Left lung (tissue), 10 donors: ENCODE data around the gene PSMA5. TPM values are rescaled to one million over a fixed set of nuclear protein-coding genes. Genes with fewer than 3 reads are reported as not detected.
"Not testable (repeated sequence)": the region's sequence is repeated elsewhere in the genome, so short reads cannot be mapped to it uniquely, and the experiment has no call there.

Experiments
- ATAC-seq: fragments of 200-7000 bp; cut with Tn5 transposase; one replicate; pipeline ENCODE4 v1.9.1; 2020; ENCODE audit warnings: moderate library complexity
- DNase-seq, 4 donors: peaks; one replicate each; pipeline ENCODE4 v3.0.0-alpha.2; 2013 to 2020
- H3K27ac ChIP-seq, 2 donors: fragments of 200-600 bp; sonication (generic) in 1 of 2; one replicate each; pipeline versions ENCODE4 v1.5.0 to v1.8.0; 2020 to 2021
- H3K27me3 ChIP-seq, 2 donors: fragments of 200-600 bp; sonication (generic) in 1 of 2; one replicate each; pipeline versions ENCODE4 v1.5.0 to v1.8.0; 2020 to 2021
- H3K36me3 ChIP-seq, 2 donors: fragments of 200-600 bp; sonication (generic) in 1 of 2; one replicate each; pipeline versions ENCODE4 v1.5.0 to v1.8.0; 2020 to 2021
- H3K4me1 ChIP-seq, 2 donors: fragments of 200-600 bp; one replicate each; pipeline ENCODE4 v1.8.0; 2021
- H3K4me3 ChIP-seq, 2 donors: fragments of 200-600 bp; sonication (generic) in 1 of 2; one replicate each; pipeline versions ENCODE4 v1.5.0 to v1.8.0; 2020 to 2021; ENCODE audit warnings: mild to moderate bottlenecking in 1 of 2
- H3K9me3 ChIP-seq, 2 donors: fragments of 200-600 bp; sonication (generic) in 1 of 2; one replicate each; pipeline versions ENCODE4 v1.5.0 to v1.8.0; 2020 to 2021
- CTCF ChIP-seq, 2 donors: fragments of 200-600 bp; sonication (generic) in 1 of 2; IDR thresholded peaks; one replicate each; pipeline versions ENCODE4 v1.5.0 to v1.8.0; 2021; ENCODE audit warnings: antibody characterized with exemption in 2 of 2
- intact Hi-C, 2 donors: fragments of 100-400 bp; cut with DNase I; formaldehyde crosslinking; loops; one replicate each; pipeline versions ENCODE4 v1.11.2 to v1.14.2; 2022
- polyA plus RNA-seq, 6 donors: library from polyadenylated mRNA; unstranded; fragments of 120-200 nt; gene quantifications; one replicate each; pipeline ENCODE4 v1.2.1, GENCODE V29; 2013; ENCODE audit not compliant: insufficient read length in 6 of 6
- total RNA-seq, 2 donors: library from RNA; stranded (reverse); fragmentation: NEBNext Ultra II Directional; extraction: Animal tissue kit (Norgen Biotek cat#: 25700); gene quantifications; one replicate each; pipeline ENCODE4 v1.2.1, GENCODE V29; 2021
- donor health status: DM: no; HTN: yes; CAD: no.
- donor health status: DM: no; HTN: no; CAD: no.

Gene PSMA5
- total and polyA plus RNA-seq, 8 donors: 62.2 to 94.7 (median 88.3) TPM

GRCh38 chr1:109395602-109396512, 30.4 kb downstream of the PSMA5 start:
- no peak for TF ChIP-seq CTCF (IDR thresholded peaks at IDR 0.05)
- DNase-seq (no peak), ATAC-seq (peak; percentile 21)
- intact Hi-C loops: loop anchor here in 1 of 2 donors (5.0 kb wide), 1 partner anchor 119 kb away; no protein-coding TSS in a partner anchor
- H3K4me3 ChIP-seq: peak overlapping the region; percentile 50
- peak overlapping the region; percentile 28 to 86 for H3K27ac ChIP-seq
- H3K36me3 ChIP-seq: peaks cover 0 to 3% of the 10 kb centered on the region in 2 donors
- peaks cover 38 to 76% of the 10 kb centered on the region in 2 donors for H3K4me1 ChIP-seq
- H3K9me3 ChIP-seq: no peaks in the 10 kb centered on the region
- H3K27me3 ChIP-seq: no peaks in the 10 kb centered on the region

GRCh38 chr1:109395282-109395599, 31.0 kb downstream of the PSMA5 start:
- DNase-seq, ATAC-seq, H3K4me3 ChIP-seq, H3K36me3 ChIP-seq, H3K27me3 ChIP-seq, H3K9me3 ChIP-seq: not testable (repeated sequence)
- Histone ChIP-seq H3K4me1 (peaks cover 41 to 81% of the 10 kb centered on the region in 2 donors), H3K27ac (peak overlapping the region; percentile 84 to 86)
- intact Hi-C loops: loop anchor here in 1 of 2 donors (5.0 kb wide), 1 partner anchor 118 kb away; no protein-coding TSS in a partner anchor

- peaks cover 45 to 86% of the 10 kb centered on the region in 2 donors for H3K4me1 ChIP-seq
- H3K9me3 ChIP-seq: no peaks in the 10 kb centered on the region
- TF ChIP-seq CTCF (IDR thresholded peaks at IDR 0.05): no peak
- no peaks in the 10 kb centered on the region for H3K27me3 ChIP-seq
- H3K4me3 ChIP-seq: no peak overlapping the region
- DNase-seq: no peak
- no peaks in the 10 kb centered on the region for H3K36me3 ChIP-seq
- H3K27ac ChIP-seq: peak overlapping the region; percentile 84 to 86
- ATAC-seq: no peak
- intact Hi-C loops: loop anchor here in 1 of 2 donors (5.0 kb wide), 1 partner anchor 117 kb away; no protein-coding TSS in a partner anchor
These were observed 31.5 kb downstream of the PSMA5 start for GRCh38 chr1:109394591-109395281.

- no peaks in the 10 kb centered on the region for H3K27me3 ChIP-seq
- H3K36me3 ChIP-seq: no peaks in the 10 kb centered on the region
- no peak overlapping the region for H3K4me3 ChIP-seq
- TF ChIP-seq CTCF (IDR thresholded peaks at IDR 0.05): no peak
- ATAC-seq (no peak), DNase-seq (no peak)
- H3K27ac ChIP-seq: peak overlapping the region; percentile 84 to 86
- peaks cover 49 to 88% of the 10 kb centered on the region in 2 donors for H3K4me1 ChIP-seq
- no peaks in the 10 kb centered on the region for H3K9me3 ChIP-seq
- intact Hi-C loops: no loop called here
These were observed 32.5 kb downstream of the PSMA5 start for GRCh38 chr1:109393617-109394233.

GRCh38 chr1:109392788-109393616, 33.2 kb downstream of the PSMA5 start:
- intact Hi-C loops: no loop called here
- Histone ChIP-seq H3K36me3 (no peaks in the 10 kb centered on the region), H3K27me3 (no peaks in the 10 kb centered on the region), H3K4me3 (peak overlapping the region in 1 of 2 donors; percentile 21), H3K9me3 (no peaks in the 10 kb centered on the region), H3K27ac (peak overlapping the region; percentile 84 to 86), H3K4me1 (peaks cover 42 to 87% of the 10 kb centered on the region in 2 donors)
- peak; percentile 70 to 94 (median 88) for DNase-seq
- peak; percentile 68 for ATAC-seq
- TF ChIP-seq CTCF (IDR thresholded peaks at IDR 0.05): no peak
